Cardiac septum (tissue), 1 donor: ENCODE results near the gene SUPT3H. TPM values are rescaled to one million over a fixed set of nuclear protein-coding genes. Genes with fewer than 3 reads are reported as not detected.
"Not testable (repeated sequence)": the region's sequence is repeated elsewhere in the genome, so short reads cannot be mapped to it uniquely, and the experiment has no call there.

Experiments
- DNase-seq: peaks from one replicate; pipeline ENCODE4 v3.0.0-alpha.2; 2020; ENCODE audit warnings: low spot score
- intact Hi-C: fragments of 100-400 bp; cut with DNase I; formaldehyde crosslinking; loops from one replicate; pipeline ENCODE4 v1.14.0; 2022
- total RNA-seq: library from RNA; stranded (reverse); fragmentation: NEBNext Ultra II Directional; extraction: Animal tissue kit (Norgen Biotek cat#: 25700); gene quantifications from one replicate; pipeline ENCODE4 v1.2.1, GENCODE V29; 2021
- donor health status: DM: no; HTN: no; CAD: no.

The SUPT3H gene
- total RNA-seq, 1 donor from 2014 or later = 6.2 TPM

- intact Hi-C loops = no loop called here
- no peak for DNase-seq
Measured at GRCh38 chr6:45148278-45148677, 229.5 kb downstream of the SUPT3H start.

GRCh38 chr6:45145658-45146057 is 232.1 kb downstream of the SUPT3H start:
- intact Hi-C loops, DNase-seq: not testable (repeated sequence)

- DNase-seq = no peak
- intact Hi-C loops = no loop called here
Measured at GRCh38 chr6:45138765-45139164, 239.0 kb downstream of the SUPT3H start.

GRCh38 chr6:45136495-45136894 is 241.2 kb downstream of the SUPT3H start:
- no peak for DNase-seq
- intact Hi-C loops = no loop called here

- DNase-seq = no peak
- intact Hi-C loops = no loop called here
Measured at GRCh38 chr6:45132658-45133294, 245.0 kb downstream of the SUPT3H start.

- intact Hi-C loops = no loop called here
- no peak for DNase-seq
Measured at GRCh38 chr6:45132059-45132458, 245.7 kb downstream of the SUPT3H start.

GRCh38 chr6:45129051-45129450 is 248.7 kb downstream of the SUPT3H start:
- intact Hi-C loops = no loop called here
- DNase-seq = no peak

GRCh38 chr6:45127185-45127584 is 250.5 kb downstream of the SUPT3H start:
- no peak for DNase-seq
- intact Hi-C loops = no loop called here

GRCh38 chr6:45126033-45126432 is 251.7 kb downstream of the SUPT3H start:
- intact Hi-C loops = no loop called here
- DNase-seq = no peak

- no peak for DNase-seq
- intact Hi-C loops = no loop called here
Measured at GRCh38 chr6:45123023-45123422, 254.7 kb downstream of the SUPT3H start.

GRCh38 chr6:45118754-45119153 is 259.0 kb downstream of the SUPT3H start:
- no peak for DNase-seq
- intact Hi-C loops = loop anchor here (5.0 kb wide), 2 partner anchors 209 to 259 kb away; partner anchors contain the start of genes RUNX2 and SUPT3H

- DNase-seq = no peak
- intact Hi-C loops = loop anchor here (5.0 kb wide), 2 partner anchors 210 to 260 kb away; partner anchors contain the start of genes RUNX2 and SUPT3H
Measured at GRCh38 chr6:45116714-45117410, 260.9 kb downstream of the SUPT3H start.

GRCh38 chr6:45115696-45116095 is 262.0 kb downstream of the SUPT3H start:
- DNase-seq = no peak
- intact Hi-C loops = loop anchor here (5.0 kb wide), 2 partner anchors 212 to 262 kb away; partner anchors contain the start of genes RUNX2 and SUPT3H

GRCh38 chr6:45112711-45113110 is 265.0 kb downstream of the SUPT3H start:
- intact Hi-C loops = no loop called here
- no peak for DNase-seq

GRCh38 chr6:45109551-45109950 is 268.2 kb downstream of the SUPT3H start:
- intact Hi-C loops = no loop called here
- DNase-seq = no peak

- DNase-seq = no peak
- intact Hi-C loops = no loop called here
Measured at GRCh38 chr6:45105170-45105820, 272.4 kb downstream of the SUPT3H start.

- intact Hi-C loops = no loop called here
- DNase-seq = no peak
Measured at GRCh38 chr6:45104429-45104828, 273.3 kb downstream of the SUPT3H start.

- intact Hi-C loops = no loop called here
- no peak for DNase-seq
Measured at GRCh38 chr6:45098256-45098655, 279.5 kb downstream of the SUPT3H start.

GRCh38 chr6:45094831-45095230 is 282.9 kb downstream of the SUPT3H start:
- intact Hi-C loops = no loop called here
- no peak for DNase-seq

- intact Hi-C loops = no loop called here
- DNase-seq = no peak
Measured at GRCh38 chr6:45092135-45092534, 285.6 kb downstream of the SUPT3H start.
